HuH-7.5 (cell line): ENCODE measurements around the gene PTP4A1.
"Not testable (repeated sequence)": the region's sequence is repeated elsewhere in the genome, so short reads cannot be mapped to it uniquely, and the experiment has no call there.

ENCODE experiments used
- DNase-seq: peaks from one replicate; pipeline ENCODE4 v3.0.0; 2011; ENCODE audit warnings: low spot score

PTP4A1 gene

GRCh38 chr6:63582579-63583231 lies 10.4 kb downstream of the PTP4A1 start:
- no peak for DNase-seq

- no peak for DNase-seq
Observed at GRCh38 chr6:63584125-63584514, 11.8 kb downstream of the PTP4A1 start.

GRCh38 chr6:63584566-63584965 lies 12.3 kb downstream of the PTP4A1 start:
- DNase-seq, result no peak

DNA sequence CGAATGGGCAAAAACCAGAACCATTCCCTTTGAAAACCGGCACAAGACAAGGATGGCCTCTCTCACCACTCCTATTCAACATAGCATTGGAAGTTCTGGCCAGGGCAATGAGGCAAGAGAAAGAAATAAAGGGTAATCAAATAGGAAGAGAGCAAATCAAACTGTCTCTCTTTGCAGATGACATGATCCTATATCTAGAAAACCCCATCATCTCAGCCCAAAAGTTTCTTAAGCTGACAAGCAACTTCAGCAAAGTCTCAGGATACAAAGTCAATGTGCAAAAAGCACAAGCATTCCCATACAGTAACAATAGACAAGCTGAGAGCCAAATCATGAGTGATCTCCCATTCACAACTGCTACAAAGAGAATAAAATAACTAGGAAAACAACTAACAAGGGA lies 13.4 kb downstream of the PTP4A1 start:
- DNase-seq, result not testable (repeated sequence)

GRCh38 chr6:63589952-63590411 lies 17.7 kb downstream of the PTP4A1 start:
- no peak for DNase-seq

- DNase-seq, result no peak
Observed at GRCh38 chr6:63592886-63593285, 20.6 kb downstream of the PTP4A1 start.

- no peak for DNase-seq
Observed at GRCh38 chr6:63597141-63598048, 25.1 kb downstream of the PTP4A1 start.

GRCh38 chr6:63598049-63599036 lies 26.1 kb downstream of the PTP4A1 start:
- DNase-seq, result peak; percentile 49

- DNase-seq, result no peak
Observed at GRCh38 chr6:63599243-63599642, 27.0 kb downstream of the PTP4A1 start.

DNA sequence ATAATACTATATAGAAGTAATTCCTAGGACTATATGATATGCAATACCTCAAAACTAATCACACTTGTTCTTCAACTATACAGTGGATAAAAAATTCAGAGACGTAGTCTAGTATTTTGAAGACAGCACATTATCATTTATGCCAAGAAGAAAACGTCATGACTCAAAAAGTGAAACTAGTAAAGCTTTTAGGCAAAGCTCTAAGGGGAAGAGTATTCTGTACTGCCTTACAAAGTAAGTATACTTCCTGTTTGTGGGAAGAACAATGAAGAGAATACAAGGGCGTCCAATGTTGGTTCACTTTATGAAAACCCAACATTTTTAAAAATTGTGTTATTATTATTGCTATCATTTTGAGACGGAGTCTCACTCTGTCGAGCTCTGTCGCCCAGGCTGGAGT lies 27.9 kb downstream of the PTP4A1 start:
- DNase-seq, result no peak

DNA sequence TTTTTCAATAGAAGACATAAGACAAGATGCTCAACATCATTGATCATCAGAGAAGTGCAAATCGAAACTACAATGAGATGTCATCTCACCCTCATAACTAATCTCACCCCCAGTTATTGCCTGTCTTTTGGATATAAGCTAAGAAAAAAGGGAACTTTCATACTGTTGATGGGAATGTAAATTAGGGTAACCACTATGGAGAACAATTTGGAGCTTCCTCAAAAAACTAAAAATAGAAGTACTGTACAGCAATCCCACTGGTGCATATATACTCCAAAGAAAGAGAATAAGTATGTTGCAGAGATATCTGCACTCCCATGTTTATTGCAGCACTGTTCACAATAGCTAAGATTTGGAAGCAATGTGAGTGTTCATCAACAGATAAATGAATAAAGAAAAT lies 37.0 kb downstream of the PTP4A1 start:
- DNase-seq, result no peak

DNA sequence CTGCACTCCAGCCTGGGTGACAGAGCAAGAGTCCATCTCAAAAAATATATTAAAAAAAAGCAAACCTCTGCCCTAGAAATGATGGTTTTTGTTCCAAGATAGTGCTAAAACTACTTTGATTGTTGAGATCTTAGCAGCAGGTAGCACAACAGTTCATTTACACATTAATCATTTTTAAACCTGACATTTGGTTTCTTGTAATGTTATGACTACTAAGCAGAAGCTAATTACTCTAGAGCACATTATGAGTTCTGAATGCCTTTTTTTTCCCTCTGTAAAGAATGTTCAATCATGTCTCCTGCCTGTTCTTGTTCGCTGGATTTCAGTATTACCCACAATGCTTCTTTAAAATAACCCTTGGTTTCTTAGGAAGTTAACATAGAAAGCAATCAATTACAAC lies 38.7 kb downstream of the PTP4A1 start:
- no peak for DNase-seq

DNA sequence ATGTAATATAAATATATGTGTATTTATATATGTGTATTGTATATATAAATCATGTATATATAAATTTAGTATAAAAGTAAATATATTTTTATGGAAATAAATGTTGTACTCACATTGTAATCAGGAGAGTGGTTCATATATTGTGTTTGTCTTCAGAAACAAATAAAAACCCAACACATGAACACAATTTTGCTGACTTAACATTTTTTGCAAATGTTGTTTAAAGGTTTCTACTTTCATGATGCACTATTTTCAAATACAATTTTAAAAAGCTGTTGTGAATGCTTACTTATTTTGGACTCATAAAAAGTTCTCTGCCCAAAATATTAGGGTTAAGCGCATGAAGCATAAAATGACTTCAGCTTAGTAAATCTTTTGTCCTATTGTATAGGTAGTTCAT lies 39.3 kb downstream of the PTP4A1 start:
- no peak for DNase-seq

- DNase-seq, result no peak
Observed at GRCh38 chr6:63615590-63615989, 43.3 kb downstream of the PTP4A1 start.
